SK-N-SH treated with all-trans-retinoic acid at 6 μM for 48 hours (cell line): ENCODE data around the gene ERVK3-1.

Experiments
- ESRRG ChIP-seq: fragments of 250-450 bp; sonication (Bioruptor Pico); IDR thresholded peaks from 2 replicates; pipeline ENCODE4 v1.6.1; 2021; ENCODE audit warnings: mild to moderate bottlenecking
- GLIS3 ChIP-seq: fragments of 250-450 bp; sonication (Bioruptor Pico); IDR thresholded peaks from 2 replicates; pipeline ENCODE4 v1.5.0; 2020; ENCODE audit warnings: mild to moderate bottlenecking, moderate library complexity
- ISL1 ChIP-seq: fragments of 250-450 bp; sonication (Bioruptor Pico); IDR thresholded peaks from 2 replicates; pipeline ENCODE4 v2.1.2; 2022; ENCODE audit warnings: mild to moderate bottlenecking, moderate library complexity
- TF ChIP-seq, protein P1 (sequence below): fragments of 250-450 bp; sonication (Bioruptor Pico); IDR thresholded peaks from 2 replicates; pipeline ENCODE4 v1.8.0; 2020; ENCODE audit warnings: mild to moderate bottlenecking, moderate library complexity, borderline replicate concordance

DNA sequence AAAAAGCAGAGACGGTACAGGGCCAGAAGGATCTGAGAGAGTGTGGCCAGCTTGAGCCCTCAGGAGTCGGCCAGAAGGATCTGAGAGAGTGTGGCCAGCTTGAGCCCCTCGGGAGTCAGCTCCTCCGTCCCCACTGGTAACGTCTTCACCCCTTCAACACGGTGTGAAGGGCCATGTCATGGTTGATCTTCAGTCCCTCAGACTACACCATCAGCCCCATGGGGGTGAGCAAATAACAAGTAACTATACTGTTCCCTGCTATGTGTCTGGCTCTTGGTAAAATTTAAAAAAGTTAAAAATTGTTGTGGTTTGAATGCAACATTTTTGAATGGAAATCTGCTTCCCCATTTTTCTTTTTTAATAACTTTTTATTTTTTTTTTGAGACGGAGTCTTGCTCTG lies 28.0 kb upstream of the ERVK3-1 start:
- TF ChIP-seq GLIS3 (CRISPR knock-in tag) (no peak), ESRRG (CRISPR knock-in tag) (no peak), ISL1 (no peak)
- TF ChIP-seq, protein P1, sequence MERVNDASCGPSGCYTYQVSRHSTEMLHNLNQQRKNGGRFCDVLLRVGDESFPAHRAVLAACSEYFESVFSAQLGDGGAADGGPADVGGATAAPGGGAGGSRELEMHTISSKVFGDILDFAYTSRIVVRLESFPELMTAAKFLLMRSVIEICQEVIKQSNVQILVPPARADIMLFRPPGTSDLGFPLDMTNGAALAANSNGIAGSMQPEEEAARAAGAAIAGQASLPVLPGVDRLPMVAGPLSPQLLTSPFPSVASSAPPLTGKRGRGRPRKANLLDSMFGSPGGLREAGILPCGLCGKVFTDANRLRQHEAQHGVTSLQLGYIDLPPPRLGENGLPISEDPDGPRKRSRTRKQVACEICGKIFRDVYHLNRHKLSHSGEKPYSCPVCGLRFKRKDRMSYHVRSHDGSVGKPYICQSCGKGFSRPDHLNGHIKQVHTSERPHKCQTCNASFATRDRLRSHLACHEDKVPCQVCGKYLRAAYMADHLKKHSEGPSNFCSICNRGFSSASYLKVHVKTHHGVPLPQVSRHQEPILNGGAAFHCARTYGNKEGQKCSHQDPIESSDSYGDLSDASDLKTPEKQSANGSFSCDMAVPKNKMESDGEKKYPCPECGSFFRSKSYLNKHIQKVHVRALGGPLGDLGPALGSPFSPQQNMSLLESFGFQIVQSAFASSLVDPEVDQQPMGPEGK (CRISPR knock-in tag) = no peak
